ENCODE data around the gene KCNMB4. TPM values are rescaled to one million over a fixed set of nuclear protein-coding genes. Genes with fewer than 3 reads are reported as not detected.

Gene KCNMB4
- total RNA-seq (2014; rRNA removed; shearing (Covaris generic)) = 0.90 and 1.5 TPM in 2 replicates

DNA sequence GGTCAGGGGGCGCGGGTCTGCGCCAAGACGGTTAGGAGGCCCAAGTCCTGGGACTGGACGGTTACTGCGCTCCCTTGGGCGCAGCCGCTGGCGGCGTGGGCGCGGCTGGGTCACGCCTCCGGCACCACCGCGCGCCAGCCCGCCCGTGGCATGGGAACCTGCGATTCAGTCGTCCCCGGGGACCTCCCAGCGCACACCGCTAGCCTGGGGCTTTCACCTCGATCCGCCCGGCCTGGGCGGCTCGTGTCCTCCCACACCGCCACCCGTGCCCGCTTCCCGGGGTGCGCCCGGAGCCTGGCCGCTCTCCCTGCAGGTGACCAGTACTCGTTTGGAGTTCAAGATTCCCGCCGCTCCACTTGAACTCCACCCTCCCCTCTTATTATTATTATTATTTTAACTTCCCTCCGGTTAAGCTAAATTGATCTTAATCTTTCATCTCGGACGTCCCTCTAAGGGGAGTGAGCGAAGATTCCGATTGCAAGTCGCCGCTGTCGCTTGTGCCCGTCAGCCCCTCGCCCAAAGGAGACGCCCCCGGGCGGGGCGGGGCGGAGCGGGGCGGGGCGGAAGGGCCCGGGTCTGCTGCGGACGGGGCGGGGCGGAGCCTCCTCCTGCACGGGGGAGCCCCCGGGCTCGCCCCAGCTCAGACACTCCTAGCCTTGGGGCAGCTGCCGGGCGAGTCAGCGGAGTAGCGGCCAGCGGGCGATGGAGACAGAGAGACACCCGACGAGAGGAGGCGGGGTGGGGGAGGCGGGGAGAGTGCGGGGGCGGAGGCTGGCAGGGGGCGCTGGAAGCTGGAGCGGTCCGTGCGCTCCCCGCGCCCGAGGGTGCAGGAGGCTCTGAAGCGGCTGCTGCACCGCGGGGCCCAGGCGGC, at the start of gene KCNMB4:
Gene KCNMB4, plus strand, starts transcription at position 643 of the 871 bp plus-strand sequence. CDS start 445 bp downstream, outside the sequence.
- peak; percentile 11 for DNase-seq (ENCODE audit: low spot score)

GRCh38 chr12:70317781-70318180, 48.3 kb upstream of the KCNMB4 start:
- no peak for DNase-seq (ENCODE audit: low spot score)

GRCh38 chr12:70319605-70320004, 46.5 kb upstream of the KCNMB4 start:
- no peak for DNase-seq (ENCODE audit: low spot score)

GRCh38 chr12:70321191-70321590, 44.9 kb upstream of the KCNMB4 start:
- DNase-seq (ENCODE audit: low spot score) = no peak

- DNase-seq (ENCODE audit: low spot score) = no peak
Measured at GRCh38 chr12:70327541-70327940, 38.5 kb upstream of the KCNMB4 start.

GRCh38 chr12:70329728-70330127, 36.4 kb upstream of the KCNMB4 start:
- no peak for DNase-seq (ENCODE audit: low spot score)

- DNase-seq (ENCODE audit: low spot score) = no peak
Measured at GRCh38 chr12:70330158-70330557, 35.9 kb upstream of the KCNMB4 start.

- no peak for DNase-seq (ENCODE audit: low spot score)
Measured at GRCh38 chr12:70332236-70332635, 33.9 kb upstream of the KCNMB4 start.

DNA sequence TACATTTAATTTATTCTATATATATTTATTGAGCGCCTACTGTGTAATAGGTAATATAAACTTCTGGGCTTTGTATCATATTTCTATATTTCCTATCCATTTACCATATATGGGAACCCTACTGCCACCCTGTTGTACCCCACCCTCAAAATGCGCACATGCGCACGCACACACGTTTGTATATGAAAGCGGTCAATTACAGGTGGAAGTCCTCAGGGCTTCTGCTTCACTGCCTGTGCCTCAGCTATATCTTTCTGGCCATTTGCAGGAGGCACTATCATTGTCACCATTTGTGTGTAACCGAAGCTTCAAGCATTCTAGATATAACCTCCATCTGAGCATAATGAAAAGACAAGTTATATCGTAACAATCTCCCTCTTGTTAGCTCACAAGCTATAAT, 31.3 kb upstream of the KCNMB4 start:
- DNase-seq (ENCODE audit: low spot score) = no peak

GRCh38 chr12:70338531-70338930, 27.6 kb upstream of the KCNMB4 start:
- DNase-seq (ENCODE audit: low spot score) = no peak

DNA sequence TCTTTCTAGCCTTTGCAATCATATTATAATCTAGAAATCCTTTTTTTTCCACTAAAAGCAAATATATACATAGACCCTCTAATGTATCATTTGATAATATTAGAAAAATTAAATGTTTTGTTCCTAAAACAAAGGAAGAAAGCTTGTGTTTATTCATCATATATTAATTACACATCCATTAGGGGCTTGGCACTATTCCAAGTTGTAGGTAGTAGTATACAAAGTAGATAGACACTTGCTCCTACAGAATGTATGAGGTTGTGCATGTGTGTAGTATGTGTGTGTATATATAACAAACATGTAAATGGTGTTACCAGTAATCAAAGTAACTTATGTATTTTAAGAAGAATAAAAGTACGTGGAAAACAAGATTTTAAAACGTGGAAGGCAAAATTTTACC, 15.0 kb upstream of the KCNMB4 start:
- no peak for DNase-seq (ENCODE audit: low spot score)

- no peak for DNase-seq (ENCODE audit: low spot score)
Measured at GRCh38 chr12:70353780-70354660, 12.1 kb upstream of the KCNMB4 start.

DNA sequence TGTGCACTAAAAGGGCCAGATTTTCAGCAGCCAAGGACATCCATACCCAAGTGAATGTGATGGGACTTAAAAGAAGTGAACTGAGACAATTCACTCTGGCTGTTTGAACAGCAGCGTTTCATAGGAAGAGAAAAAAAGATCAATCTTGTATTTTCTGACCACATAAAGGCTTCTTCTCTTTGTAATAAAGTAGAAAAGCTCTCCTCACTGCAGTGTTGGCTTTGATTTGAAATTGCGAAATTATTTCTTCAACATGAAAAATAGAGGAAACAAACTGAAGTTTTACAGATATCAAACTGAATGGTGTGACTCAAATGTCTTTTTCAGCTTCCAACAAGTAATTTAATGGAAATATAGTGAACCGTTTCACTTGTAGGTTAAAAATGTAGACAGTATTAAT, 11.3 kb upstream of the KCNMB4 start:
- no peak for DNase-seq (ENCODE audit: low spot score)

GRCh38 chr12:70355972-70356371, 10.1 kb upstream of the KCNMB4 start:
- no peak for DNase-seq (ENCODE audit: low spot score)

DNA sequence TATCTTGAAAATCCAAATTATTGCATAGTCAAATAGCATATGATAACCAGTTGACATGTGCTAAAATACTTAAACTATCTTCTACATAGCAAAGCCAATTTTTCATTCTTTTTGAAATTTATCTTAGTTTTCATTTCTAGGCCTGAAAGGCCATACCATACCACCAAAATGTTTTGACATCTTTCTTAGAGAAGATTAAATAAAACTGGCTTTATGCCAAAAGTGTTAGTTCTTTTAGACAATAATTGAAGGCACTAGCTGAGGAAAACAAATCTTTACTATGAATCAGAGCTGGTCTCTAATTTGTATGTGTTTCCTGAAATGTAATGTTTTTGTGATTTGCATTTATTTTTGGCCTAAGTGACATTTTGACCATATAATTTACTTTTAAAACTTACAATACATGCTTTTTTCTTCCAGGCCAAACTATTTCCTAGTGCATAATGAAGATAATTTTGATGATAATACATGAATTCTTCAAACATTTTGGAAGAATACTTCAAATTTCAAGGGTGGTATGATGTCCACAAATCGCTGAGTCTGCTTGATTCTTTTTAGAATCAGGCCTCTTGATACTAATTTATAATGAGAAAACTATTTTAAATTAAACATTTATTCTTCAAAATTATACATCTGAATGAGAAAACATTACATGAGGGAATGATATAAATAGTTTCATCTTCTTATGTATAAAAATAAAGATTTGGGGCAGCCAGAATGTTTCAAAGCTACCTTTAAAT, 6.5 kb upstream of the KCNMB4 start:
- no peak for DNase-seq (ENCODE audit: low spot score)

DNA sequence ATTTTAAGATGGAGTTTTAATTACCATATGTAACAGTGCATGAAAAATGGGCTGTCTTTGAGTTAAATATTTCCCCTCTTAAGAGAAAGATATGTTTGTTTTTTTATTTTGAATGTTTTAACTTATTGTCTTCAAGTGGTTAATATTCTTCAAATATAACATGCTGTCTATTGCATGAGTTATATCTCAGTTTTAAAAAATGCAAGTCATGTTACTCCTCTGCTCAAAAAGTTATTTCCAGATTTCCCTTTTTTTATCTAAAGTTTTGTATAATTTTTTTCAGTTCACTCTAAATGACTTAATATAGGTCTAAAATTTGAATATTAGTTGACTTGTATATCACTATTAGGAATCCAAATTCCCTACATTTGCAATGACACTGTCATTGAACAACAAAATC, 5.9 kb upstream of the KCNMB4 start:
- no peak for DNase-seq (ENCODE audit: low spot score)

DNA sequence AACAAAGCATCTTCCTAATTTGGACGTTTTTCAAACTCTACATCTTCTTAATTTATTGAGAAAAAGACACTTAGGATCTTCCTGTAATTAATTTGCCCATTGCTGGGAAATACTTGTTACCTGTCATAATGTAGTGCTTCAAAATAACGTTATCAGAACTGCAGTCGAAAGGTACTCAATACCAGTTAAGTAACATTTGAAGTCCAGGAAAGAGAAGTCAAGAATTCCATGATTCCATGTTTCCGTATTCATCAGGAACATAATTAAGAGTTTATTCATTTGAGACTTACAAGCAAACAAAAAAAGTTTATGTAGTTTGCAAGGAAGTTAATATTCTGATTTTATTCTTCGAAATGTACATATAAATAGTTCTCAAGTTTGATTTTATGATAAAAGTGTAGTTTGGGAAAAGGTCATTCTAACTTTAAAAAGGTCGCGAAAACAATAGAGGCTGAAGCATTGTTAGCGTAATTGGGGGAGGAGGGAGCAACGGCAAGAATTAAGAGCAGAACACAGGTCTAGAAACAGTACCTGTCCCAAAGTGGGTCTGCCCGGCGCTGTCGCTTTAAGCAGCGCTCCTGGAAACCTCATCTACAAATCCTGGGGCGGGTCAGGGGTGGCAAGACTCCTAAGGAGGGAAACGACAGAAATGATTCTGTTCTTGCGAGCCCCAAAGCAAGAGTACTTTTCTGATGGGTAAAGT, 1.2 kb upstream of the KCNMB4 start:
- no peak for DNase-seq (ENCODE audit: low spot score)

DNA sequence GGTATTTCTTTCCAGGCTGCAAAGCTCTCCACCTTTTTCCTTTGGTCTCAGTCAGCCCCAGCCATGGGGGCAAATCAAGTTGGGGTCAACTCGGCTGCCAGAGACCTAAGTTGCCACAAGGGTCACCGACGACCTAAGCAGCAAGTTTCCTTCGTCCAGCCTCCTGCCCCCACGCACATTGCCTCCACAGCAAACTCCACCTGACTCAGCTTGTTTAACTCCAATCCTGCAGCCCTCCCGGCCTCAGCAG, 767 bp upstream of the KCNMB4 start:
- no peak for DNase-seq (ENCODE audit: low spot score)

- DNase-seq (ENCODE audit: low spot score) = no peak
Measured at GRCh38 chr12:70366581-70367257, 629 bp downstream of the KCNMB4 start.

DNA sequence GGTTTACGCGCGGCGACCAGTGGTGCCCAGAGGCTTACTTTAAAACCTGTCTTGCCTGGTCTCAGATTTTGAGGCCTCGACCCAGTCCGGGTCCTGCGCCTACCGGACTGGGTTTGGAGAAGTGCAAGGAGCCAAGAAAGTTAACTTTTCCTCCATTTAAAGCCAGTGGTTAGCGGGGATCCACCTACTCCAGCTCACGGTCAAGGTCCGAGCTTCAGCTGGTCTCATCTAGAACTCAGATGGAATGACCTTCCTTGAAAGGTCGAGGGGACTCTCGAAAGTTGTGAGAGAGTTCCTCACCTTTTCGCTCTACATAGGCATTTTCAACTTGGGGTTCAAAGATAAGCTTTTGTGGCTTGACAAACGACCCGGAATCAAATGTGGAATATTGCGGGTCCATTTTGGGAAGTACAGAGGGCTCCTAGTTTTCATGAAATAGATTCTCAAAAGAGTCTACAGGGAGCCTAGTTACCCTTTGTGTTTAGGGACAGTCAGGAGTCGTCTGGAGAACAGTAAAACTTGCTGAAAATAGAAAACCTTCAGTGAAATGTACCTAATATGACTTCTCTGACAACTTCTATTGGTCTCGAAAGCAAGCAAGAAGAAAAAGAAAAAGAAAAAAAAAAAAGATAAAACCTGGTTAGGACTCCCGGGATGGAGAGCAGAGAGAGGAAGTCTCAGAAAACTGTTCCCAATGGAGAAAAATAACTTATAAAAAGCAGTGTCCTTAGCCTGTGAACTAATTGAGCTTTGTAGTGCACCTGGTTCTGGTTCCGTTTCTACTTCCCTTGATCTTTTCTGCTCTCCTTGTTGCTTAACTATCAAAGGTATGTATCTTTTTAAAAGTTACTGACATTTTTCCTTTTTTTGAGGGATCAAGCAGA, 1.4 kb downstream of the KCNMB4 start:
- no peak for DNase-seq (ENCODE audit: low spot score)

Data from H4 (cell line).